NCI-H1105 (cell line): Measurements from ENCODE around the gene KRTAP10-11.
"Not testable (repeated sequence)": the region's sequence is repeated elsewhere in the genome, so short reads cannot be mapped to it uniquely, and the experiment has no call there.

Experiments used
- DNase-seq: peaks from one replicate; lab custom pipeline; 2025; lab: John Stamatoyannopoulos, UW

KRTAP10-11 gene

DNA sequence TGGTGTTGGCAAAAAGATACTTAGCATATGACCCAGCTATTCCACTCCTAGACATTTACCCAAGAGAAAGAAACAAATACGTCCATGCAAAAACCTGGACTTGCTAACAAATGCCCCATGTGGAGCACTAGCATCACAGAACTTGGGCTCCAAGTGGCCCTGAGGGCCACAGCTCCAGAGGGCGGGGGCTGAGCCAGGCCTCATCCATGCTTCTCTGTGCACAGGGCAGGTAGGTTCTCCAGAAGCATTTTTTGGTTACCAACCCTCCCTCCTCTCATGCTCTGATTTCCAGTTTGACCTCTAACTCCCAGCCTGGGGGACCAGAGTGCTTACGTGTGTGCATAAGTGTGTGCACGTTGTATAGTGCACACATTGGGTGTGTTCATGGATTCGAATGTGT lies 18.5 kb downstream of the KRTAP10-11 start:
- DNase-seq = no peak

DNA sequence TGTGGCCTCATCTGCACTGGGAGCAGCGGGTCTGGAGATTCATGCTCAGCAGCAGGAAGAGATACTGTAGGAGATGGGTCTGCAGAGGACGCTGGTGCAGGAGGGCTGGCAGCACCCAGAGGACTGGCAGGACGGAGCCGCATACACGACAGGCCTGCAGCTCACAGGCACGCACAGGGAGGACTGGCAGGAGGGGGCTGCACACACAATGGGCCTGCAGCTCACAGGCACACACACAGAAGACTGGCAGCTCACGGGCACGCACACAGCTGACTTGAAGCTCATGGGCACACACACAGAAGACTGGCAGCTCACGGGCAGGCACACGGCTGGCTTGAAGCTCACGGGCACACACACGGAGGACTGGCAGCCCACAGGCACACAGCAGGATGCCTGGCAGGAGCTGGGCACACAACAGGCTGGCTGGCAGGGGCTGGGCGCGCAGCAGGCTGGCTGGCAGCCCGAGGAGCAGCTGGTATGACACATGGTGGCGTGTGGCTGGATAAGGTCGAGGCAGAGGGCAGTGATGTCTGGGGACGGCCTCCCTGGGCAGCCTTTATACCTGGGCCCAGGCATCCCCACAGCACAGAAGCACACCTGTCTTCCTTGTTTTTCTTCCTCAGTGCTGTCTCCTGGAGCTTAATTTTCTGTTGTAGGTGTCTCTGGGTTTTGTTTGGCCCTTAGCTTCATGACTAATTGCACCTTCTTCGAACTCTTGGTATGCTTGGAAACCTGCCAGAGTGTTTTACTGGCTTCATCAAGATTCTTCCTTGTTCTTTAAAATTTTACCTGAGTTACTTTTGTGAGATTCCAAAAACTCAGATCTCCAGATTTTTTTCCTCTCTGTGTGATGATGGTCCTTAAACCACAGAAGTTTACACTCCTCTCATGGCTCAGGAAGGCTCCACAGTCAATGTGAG lies 20.4 kb downstream of the KRTAP10-11 start, which contains the start of gene KRTAP12-2:
TSS of gene KRTAP12-2 (minus strand) at position 527 of the 920 bp plus-strand sequence. CDS start at position 486, 41 bp downstream.
- peak; percentile 15 for DNase-seq

DNA sequence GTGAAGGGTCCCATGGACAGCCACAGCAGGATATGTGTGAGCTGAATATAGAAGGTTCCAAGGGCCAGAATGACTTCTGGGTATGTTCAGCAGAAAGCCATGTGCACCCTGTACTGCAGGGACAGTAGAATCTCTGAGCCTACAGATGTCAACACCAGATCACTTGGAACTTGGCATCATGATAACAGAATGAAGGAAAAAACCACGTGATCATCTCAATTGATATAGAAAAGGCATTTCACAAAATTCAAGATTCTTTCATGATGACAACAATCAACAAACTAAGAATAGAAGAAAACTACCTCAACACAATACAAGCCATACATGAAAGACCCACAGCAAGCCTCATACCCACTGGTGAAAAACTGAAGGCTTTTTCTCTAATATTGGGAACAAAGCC lies 21.4 kb downstream of the KRTAP10-11 start:
- DNase-seq = no peak

DNA sequence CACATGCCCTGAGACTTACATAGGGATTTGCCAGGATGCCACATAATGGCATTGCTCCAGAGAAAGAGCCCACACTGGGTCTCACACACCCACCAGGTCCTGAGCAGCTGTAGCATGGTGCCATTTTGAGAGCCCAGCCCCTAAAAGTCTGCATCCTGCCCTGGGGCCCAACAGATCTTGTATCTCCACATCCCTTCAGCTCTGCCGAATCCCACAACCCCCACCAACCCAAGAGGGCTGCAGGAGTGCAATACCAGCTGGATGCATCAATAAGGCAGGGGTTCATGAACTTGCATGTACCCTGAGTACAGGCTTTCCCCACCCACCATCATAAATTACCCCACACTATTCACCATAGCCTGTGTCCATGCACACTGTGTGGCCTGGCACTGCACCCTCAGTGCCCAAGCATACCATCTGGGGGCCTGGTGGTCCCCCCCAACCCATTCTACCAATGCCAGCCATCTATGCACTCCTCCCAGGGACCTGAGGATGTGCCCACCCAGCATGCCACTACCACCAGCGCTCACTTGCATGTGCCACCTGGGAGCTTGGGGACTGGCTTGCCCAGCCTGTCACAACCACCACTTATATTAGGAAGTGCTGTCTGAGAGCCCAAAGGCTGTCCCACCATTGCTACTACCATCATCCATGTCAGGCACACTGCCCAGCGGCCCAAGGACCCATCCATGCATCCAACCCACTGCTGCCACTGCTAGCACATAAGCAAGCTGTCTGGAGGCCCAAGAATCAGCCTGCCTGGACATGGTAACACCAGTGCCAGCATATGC lies 24.6 kb downstream of the KRTAP10-11 start:
- no peak for DNase-seq

DNA sequence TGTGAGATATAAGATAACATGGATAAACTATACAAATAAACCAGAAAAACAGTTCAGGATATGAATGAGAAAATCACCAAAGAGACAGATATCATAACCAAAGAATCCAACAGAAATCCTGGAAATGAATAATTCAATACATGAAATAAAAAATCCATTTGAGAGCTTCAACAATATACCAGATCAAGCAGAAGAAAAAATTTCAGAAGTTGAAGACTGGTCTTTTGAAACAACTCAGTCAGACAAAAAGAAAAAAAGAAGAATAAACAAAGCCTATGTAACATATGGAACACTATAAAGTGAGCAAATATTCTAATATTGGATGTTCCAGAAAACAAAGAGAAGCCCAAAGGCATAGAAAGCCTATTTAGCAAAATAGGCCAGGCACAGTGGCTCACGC lies 25.7 kb downstream of the KRTAP10-11 start:
- DNase-seq = no peak

DNA sequence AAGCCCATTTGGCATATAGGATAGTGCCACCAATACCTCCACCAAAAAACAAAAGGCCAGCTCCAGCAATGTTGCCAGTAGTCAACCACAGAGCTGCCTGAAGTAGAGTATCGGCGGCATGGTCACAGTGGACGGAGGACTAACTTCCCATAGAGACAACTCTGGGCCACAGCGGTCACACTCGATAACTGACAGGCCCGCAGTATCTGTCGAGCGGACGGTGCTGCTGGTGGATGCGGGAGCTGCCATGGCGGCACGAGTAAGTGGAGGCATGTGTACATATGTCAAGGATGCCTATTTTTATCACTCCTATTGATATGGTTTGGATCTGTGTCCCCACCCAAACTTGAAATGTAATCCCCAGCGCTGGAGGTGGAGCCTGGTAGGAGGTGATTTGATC lies 31.7 kb downstream of the KRTAP10-11 start:
- DNase-seq = no peak

DNA sequence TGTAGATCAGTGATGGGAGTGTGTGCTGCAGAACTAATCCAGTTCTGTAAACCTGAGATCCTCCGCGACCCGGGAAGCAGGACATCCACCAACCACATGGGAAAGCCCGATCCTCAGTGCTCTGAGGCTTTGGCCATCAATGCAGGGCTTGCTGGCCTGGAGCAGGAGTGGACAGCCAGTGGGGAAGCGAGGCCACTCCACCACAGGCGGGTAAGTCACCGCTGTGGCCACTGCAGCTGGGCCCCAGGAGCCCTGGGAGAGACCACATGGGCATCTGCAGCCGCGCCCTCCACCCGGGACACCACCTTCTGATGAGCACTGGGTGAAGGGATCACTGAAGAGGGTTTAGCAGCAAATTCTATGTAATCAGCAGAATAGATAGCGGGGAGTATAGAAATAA lies 34.9 kb downstream of the KRTAP10-11 start:
- DNase-seq = no peak

DNA sequence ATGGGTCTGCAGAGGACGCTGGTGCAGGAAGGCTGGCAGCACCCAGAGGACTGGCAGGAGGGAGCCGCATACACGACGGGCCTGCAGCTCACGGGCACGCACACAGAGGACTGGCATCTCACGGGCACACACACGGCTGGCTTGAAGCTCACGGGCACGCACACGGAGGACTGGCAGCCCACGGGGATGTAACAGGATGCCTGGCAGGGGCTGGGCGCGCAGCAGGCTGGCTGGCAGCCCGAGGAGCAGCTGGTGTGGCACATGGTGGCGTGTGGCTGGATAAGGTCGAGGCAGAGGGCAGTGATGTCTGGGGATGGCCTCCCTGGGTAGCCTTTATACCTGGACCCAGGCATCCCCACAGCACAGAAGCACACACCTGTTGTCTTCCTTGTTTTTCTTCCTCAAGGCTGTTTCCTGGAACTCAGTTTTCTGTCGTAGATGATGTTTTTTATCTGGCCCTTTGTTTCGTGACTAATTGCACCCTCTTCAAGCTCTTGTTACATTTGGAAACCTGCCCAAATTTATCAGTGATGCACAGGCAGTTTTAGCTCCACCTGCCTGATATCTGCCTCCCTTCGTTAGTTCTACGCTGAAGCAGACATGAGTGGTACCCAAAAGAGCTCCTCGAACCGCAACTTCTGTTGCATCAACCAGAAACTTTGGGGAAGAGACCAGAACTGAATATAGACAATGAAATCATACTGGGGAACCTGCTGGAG lies 35.8 kb downstream of the KRTAP10-11 start, which contains the start of gene KRTAP12-1:
TSS of gene KRTAP12-1 (minus strand) at position 303 of the 719 bp plus-strand sequence. CDS start at position 263, 40 bp downstream.
- peak; percentile 95 for DNase-seq

DNA sequence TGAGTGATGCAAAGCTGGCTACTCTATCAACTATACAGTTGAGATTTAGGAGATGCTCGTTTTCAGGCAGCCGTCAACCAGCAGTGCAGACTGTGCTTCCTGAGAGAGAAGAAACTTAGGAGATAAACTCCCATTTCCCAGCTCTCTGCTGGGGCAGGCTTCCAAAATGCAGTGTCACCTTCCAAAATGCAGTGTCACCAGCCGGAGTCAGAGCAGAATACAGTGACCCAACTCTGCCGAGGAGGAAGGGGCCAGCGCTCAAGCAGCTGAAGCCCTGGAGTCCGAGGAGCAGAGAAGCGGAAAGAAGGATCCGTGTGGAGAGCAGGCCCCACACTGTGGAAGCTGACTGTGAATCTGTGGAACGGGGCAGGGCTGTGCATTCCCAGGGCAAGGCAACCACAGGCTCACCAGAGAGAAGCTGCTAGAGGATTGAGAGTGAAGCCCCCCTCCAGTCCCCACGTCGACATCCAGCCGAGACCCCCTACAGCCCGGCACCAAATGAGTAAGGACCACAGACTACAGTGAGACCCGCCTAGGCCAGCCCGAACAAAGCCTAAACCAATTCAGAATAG lies 36.5 kb downstream of the KRTAP10-11 start:
- no peak for DNase-seq

DNA sequence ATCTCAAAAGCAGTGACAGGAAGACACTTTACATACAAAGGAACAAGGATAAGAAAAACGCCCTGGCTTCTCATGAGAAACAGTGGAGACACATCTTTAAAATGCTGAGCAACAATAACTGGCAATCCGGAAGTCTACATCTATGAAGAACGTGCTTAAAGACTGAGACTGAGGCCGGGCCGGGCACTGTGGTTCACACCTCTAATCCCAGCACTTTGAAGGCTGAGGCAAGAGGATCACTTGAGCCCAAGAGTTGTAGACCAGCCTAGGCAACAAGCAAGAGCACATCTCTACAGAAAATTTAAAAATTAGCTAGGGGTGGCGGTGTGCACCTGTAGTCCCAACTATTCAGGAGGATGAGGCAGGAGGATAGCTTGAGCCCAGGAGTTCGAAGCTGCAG lies 37.9 kb downstream of the KRTAP10-11 start:
- DNase-seq = no peak

DNA sequence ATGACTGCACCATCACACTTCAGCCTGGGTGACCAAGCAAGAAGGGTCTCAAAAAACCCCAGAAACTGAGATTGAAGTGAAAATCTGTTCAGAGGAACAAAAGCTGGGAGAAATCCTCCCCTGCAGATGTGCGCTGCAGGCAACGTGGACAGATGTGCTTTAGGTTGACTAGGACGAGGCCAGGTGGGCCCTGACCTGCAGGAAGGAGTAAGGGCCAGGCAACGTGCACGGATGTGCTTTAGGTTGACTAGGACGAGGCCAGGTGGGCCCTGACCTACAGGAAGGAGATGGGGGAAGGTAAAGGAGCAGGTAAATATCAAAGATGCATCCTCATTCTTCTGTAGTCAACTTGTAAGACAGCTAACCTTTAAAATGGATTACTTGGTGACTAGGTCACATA lies 38.3 kb downstream of the KRTAP10-11 start:
- no peak for DNase-seq

DNA sequence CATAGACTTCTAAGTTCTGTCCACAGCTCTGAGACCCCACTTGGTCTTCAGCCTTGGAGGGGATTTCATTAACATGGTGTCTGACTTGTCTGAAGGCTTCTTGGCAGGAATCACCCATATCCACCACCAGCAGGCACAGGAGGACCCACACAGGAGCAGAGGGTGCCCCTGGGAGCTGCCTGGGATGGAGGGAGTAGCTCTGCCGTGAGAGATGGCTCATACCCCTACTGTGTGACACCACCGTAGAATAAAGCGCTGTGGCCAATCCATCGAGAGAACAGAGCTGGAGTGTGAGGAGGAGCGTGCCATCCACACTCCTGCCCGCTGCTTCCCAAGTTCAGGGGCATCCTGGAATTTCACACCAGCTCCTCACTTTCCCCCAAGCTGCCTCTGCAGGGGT lies 38.8 kb downstream of the KRTAP10-11 start:
- not testable (repeated sequence) for DNase-seq

DNA sequence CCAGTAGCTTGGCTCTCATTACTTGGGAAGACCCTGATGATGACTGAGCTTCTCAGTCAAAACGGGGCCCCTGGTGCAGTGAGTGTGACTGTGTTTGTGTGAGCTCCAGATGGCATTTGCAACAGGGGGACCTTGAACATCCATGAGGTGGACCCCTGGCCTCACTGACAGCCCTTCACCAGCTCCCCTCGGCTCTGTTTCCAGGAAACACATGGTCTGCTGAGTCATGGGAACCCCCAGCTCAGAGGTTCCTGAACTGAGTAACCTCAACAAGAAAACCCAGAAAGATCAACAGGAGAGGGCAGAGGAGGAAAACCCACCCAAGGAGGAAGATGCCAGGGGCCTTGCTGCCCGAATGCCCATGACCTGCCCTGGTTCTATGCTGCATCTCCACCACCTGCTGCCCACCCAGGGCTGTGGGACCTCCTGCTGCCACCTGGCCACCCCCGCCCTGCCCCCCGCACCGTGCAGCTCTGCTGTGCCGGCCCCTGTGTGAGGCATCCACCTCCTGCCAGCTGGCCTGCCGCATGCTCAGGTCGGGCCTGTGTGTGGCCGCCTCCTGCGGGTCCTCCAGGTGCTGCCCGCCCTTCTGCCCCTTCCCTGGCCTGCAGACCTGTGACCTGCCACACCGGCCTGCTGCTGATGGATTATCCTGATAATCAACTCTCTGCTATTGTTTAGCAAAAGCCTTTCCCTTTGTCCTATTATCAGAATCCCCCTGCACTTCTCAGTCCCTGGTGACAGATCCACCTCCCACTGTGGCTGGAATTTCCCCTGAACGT lies 40.0 kb downstream of the KRTAP10-11 start:
- no peak for DNase-seq

DNA sequence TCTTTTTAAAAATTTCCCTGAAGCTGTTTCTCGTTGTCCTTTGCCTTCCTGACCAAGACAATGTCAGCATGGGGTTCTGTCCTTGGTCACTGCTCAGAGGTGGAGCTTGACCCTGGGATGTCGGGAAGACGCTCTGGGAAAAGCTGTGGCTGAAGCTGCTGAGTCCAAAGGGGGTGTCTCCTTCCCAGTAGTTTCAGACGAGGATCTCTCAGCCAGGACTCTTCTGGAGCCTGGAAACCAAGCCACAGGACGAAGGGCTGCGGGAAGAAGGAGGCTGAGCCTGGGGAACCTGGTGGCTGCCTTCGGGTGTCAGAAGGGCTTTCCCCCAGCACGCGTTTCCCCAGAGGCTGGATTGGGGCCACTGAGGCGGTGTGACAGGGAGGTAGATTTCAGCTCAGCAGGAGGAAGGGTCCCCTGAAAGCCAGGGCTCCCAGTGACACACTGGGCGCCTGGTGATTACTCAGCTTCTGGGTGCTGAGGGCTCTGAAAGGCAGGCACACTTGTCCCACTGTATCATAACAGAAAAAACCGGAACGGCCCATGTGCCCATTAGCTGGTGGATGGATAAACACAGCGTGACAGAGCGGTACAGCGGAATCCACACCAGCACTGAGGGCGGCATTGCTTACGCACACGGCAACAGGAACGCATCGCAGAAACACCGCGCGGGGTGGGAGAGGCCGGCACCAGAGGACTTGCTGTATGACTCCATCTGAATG lies 40.8 kb downstream of the KRTAP10-11 start:
- no peak for DNase-seq

DNA sequence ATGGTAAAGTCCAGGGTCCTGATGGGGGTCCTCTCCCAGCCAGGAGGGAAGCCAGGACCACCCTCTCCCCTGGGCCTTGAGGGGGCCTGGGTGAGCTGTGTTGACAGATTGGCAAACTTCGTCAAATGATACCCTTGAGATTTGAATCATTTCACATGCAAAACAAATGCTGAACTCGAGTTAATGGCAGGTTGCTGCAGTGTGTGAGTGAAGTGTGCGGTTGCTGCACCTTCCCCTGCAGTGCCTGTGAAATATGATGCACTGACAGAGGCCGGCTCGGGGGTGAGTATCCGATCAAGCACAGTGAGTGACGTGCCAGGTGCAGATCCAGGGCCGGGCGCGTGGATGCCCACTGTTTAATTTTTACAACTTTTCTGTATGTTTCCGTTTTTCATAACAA lies 41.5 kb downstream of the KRTAP10-11 start:
- DNase-seq = no peak

DNA sequence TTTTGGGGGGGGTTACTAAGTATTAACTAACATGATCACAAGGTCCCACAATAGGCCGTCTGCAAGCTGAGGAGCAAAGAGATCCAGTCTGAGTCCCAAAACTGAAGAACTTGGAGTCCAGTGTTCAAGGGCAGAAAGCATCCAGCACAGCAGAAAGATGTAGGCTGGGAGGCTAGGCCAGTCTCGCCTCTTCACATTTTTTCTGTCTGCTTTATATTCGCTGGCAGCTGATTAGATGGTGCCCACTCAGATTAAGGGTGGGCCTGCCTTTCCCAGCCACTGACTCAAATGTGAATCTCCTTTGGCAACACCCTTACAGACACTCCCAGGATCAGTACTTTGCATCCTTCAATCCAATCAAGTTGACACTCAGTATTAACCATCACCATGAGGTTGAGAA lies 43.5 kb downstream of the KRTAP10-11 start:
- not testable (repeated sequence) for DNase-seq

DNA sequence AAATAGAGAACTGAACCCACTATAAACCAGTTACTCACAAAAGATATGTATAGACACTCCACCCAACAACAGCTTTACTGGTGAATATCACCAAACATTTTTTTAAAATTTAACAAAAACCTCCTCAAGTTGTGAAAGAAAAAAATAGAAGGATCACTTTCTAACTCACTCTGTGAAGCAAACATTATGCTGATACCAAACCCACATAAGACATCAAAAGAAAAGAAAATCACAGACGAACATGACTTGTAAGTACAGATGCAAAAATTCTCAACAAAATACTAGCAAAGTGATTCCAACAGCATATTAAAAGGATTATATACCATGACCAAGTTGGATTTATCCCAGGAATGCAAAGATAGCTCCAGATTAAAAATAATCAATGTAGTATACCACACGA lies 45.5 kb downstream of the KRTAP10-11 start:
- no peak for DNase-seq

DNA sequence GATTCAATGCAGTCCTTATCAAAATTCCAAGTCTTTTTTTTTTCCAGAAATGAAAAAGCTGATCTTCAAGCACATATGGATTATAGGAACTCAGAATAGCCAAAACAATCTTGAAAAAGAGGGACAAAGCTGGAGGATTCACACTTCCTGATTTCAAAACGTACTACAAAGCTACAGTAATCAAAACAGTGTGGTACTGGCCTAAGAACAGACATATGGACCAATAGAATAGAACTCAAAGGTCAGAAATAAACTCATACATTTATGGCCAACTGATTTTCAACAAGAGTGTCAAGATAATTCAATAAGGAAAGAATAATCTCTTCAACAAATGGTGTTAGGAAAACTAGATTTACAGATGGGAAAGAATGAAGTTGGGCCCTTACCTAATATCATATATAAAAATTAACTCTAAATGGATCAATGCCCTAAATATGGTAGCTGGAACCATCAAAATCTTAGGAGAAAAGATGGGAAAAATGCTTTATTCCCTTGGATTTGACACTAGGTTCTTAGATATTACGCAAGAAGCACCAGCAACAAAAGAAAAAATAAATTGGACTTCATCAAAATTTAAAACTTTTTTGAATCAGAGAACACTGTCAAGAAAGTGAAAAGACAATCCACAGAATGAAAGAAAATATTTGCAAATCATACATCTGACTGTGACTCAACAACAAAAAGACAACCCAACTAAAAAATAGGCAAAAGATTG lies 46.7 kb downstream of the KRTAP10-11 start:
- DNase-seq = no peak

DNA sequence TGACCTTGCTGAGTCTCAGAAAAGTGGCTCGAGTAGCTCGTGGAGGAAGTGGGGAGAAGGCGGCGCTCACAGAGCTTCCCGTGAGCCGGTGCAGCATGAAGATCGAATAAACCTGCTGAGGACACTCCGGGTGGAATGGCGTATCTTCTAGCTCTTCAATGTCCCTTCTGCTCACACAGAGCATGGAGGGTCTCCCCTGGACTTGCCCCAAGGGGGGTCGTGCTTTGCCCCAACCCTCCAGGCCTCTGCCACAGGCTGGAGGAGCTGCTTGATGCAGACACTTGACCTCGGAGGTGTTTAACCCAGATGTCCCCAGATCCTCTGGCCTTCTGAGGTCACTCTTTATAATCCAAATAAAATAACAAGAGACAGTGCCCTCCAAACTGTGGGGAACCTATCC lies 48.6 kb downstream of the KRTAP10-11 start:
- no peak for DNase-seq

DNA sequence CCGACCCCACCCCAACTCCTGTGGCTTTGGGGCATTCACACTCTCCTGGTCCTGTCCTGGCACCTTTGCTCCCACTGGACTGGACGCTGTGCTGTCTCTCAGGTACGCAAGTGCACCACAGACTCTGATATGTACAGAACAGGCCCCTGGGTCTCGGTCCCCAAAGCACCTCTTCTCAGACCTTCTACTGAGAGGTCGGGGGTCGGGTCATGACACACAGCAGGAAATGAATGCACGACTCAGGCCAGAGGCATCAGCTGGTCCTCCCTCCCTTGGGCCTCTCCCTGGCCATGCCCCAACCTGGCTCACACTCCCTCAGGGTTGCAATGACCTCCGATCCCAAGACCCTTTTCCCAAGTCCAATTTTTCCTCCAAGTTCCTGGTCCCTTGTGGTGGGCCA lies 49.0 kb downstream of the KRTAP10-11 start:
- no peak for DNase-seq
